Common myeloid progenitor, CD34-positive (primary cell): ENCODE data around the gene MBD1.

Source experiments
- CTCF ChIA-PET: fragments of 350-600 bp; sonication (Branson Sonifier 250); formaldehyde crosslinking; loops from one replicate; lab custom pipeline; 2021; ENCODE audit warnings: antibody characterized with exemption; lab: Charles Lee
- POLR2A ChIA-PET: fragments of 350-600 bp; sonication (Branson Sonifier 250); formaldehyde crosslinking; loops from one replicate; lab custom pipeline; 2021; ENCODE audit warnings: antibody characterized with exemption; lab: Charles Lee
- DNase-seq, 3 donors: peaks; one replicate each; pipeline versions ENCODE4 v3.0.0 to v3.0.0-alpha.2; 2013
- H3K27ac ChIP-seq, 2 experiments: 1 replicate in 1 of 2; 2 replicates in 1 of 2; pipeline ENCODE4 v1.7.0; 2013; ENCODE audit warnings: inconsistent platforms in 2 of 2, low read length in 2 of 2, mild to moderate bottlenecking in 2 of 2, low read depth in 1 of 2, moderate library complexity in 1 of 2; ENCODE audit not compliant: severe bottlenecking in 2 of 2, insufficient read depth in 1 of 2, poor library complexity in 1 of 2
- H3K27me3 ChIP-seq, 5 experiments: replicated peaks in 2 of 5; 1 replicate in 3 of 5; 2 replicates in 2 of 5; pipeline versions ENCODE4 v1.6.1 to v1.7.0; 2013; ENCODE audit warnings: low read length in 4 of 5, mild to moderate bottlenecking in 2 of 5, moderate library complexity in 2 of 5, inconsistent platforms in 1 of 5; ENCODE audit not compliant: insufficient read depth in 5 of 5, control insufficient read depth in 4 of 5
- H3K36me3 ChIP-seq, 4 experiments: 1 replicate in 2 of 4; 2 replicates in 2 of 4; pipeline versions ENCODE4 v1.6.1 to v1.7.0; 2013; ENCODE audit warnings: low read length in 3 of 4, control low read depth in 1 of 4, mild to moderate bottlenecking in 1 of 4; ENCODE audit not compliant: control insufficient read depth in 4 of 4, insufficient read depth in 4 of 4
- H3K4me1 ChIP-seq, 4 experiments: 1 replicate in 3 of 4; 2 replicates in 1 of 4; pipeline versions ENCODE4 v1.6.1 to v1.7.1; 2013; ENCODE audit warnings: low read length in 3 of 4, mild to moderate bottlenecking in 3 of 4, control low read depth in 1 of 4, inconsistent platforms in 1 of 4, moderate library complexity in 1 of 4; ENCODE audit not compliant: control insufficient read depth in 4 of 4, insufficient read depth in 4 of 4; ENCODE audit errors: control extremely low read depth in 1 of 4
- H3K4me3 ChIP-seq, 7 experiments: 1 replicate in 4 of 7; 2 replicates in 3 of 7; pipeline versions ENCODE4 v1.5.1 to v1.7.0; 2013; ENCODE audit warnings: mild to moderate bottlenecking in 7 of 7, low read length in 6 of 7, moderate library complexity in 6 of 7, inconsistent platforms in 2 of 7, low read depth in 2 of 7, control low read depth in 1 of 7; ENCODE audit not compliant: insufficient read depth in 4 of 7, control insufficient read depth in 1 of 7; ENCODE audit errors: extremely low read depth in 1 of 7
- H3K9me3 ChIP-seq, 5 experiments: 1 replicate in 4 of 5; 2 replicates in 1 of 5; pipeline versions ENCODE4 v1.6.1 to v1.7.1; 2013; ENCODE audit warnings: low read length in 4 of 5, mild to moderate bottlenecking in 2 of 5, inconsistent platforms in 1 of 5, low read depth in 1 of 5, moderate library complexity in 1 of 5; ENCODE audit not compliant: control insufficient read depth in 4 of 5, insufficient read depth in 2 of 5; ENCODE audit errors: control extremely low read depth in 1 of 5
- WGBS: methylation state at CpG from one replicate; pipeline ENCODE4 v1.1.5; 2013; ENCODE audit not compliant: insufficient coverage; 5-methylcytosine and 5-hydroxymethylcytosine counted together

MBD1 gene

DNA sequence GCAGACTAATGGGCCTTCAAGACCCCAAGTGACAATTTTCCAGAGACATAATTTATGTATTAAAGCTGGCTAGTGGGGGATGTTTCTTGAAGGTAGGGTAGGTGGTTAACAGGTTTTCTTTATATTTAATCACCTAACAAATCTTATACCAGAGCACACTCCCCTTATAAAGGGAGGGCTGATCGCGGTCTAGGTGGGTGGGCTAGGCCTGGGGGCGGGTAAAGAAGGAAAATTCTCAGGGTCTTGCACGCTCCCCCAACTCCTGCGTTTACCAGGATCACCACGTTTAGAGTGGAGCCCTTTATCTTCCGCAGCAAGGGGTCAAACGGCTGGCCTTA, 26.0 kb upstream of the MBD1 start:
- 5% methylated on average over 4 of the region's 8 CpGs for WGBS
- Histone ChIP-seq H3K36me3 (no peaks in the 10 kb centered on the region), H3K9me3 (peaks cover 0 to 5% (median 3%) of the 10 kb centered on the region in 5 experiments), H3K27me3 (peaks cover 0 to 15% (median 5%) of the 10 kb centered on the region in 5 experiments), H3K4me3 (peak overlapping the region; percentile 36 to 91 (median 67)), H3K27ac (peak overlapping the region in 1 of 2 experiments; percentile 28), H3K4me1 (peaks cover 0 to 14% (median 10%) of the 10 kb centered on the region in 4 experiments)
- ChIA-PET CTCF (interaction anchor here (0.7 to 1.4 kb wide), 2 partner anchors 14 to 39 kb away, joined by 3 to 4 read pairs; no protein-coding TSS in a partner anchor), POLR2A (no interaction called here)
- DNase-seq: no peak

- Histone ChIP-seq H3K4me1 (peaks cover 0 to 14% (median 10%) of the 10 kb centered on the region in 4 experiments), H3K27ac (no peak overlapping the region), H3K27me3 (peaks cover 0 to 17% (median 5%) of the 10 kb centered on the region in 5 experiments), H3K9me3 (peaks cover 0 to 5% (median 3%) of the 10 kb centered on the region in 5 experiments), H3K4me3 (peak overlapping the region in 5 of 7 experiments; percentile 64 to 91 (median 68)), H3K36me3 (no peaks in the 10 kb centered on the region)
- CTCF ChIA-PET: interaction anchor here (0.7 kb wide), 1 partner anchor 39 kb away, joined by 4 read pairs; no protein-coding TSS in a partner anchor
- DNase-seq: no peak
- 90% methylated on average over 7 of the region's 8 CpGs for WGBS
- POLR2A ChIA-PET: no interaction called here
Observed at GRCh38 chr18:50306944-50307343, 25.6 kb upstream of the MBD1 start.

DNA sequence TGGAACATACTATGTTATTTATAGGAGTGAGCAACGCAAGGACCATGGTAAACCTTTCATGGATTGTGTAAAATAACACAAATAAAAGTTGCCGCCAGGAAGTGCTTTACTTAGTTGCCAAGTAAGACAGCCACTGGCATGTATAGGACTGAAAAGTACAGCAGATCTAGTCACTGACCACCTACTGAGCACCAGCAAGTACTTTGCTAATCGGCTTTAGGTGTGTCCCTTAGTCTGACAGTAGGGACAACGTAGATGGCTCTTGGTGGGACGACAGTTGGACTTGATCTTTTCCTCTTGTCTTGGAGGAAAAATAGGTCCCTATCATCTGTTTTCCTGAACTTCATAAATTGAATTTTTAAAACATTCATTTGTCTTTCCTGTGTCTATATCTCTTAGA, 19.8 kb upstream of the MBD1 start:
- H3K4me3 ChIP-seq: no peak overlapping the region
- H3K27me3 ChIP-seq: peaks cover 9 to 50% (median 11%) of the 10 kb centered on the region in 5 experiments
- H3K36me3 ChIP-seq: no peaks in the 10 kb centered on the region
- ChIA-PET CTCF (no interaction called here), POLR2A (no interaction called here)
- WGBS: 56% methylated on average over 5 of the region's 5 CpGs
- H3K9me3 ChIP-seq: peaks cover 4 to 7% (median 5%) of the 10 kb centered on the region in 5 experiments
- no peak overlapping the region for H3K27ac ChIP-seq
- peaks cover 0 to 12% (median 8%) of the 10 kb centered on the region in 4 experiments for H3K4me1 ChIP-seq
- no peak for DNase-seq

DNA sequence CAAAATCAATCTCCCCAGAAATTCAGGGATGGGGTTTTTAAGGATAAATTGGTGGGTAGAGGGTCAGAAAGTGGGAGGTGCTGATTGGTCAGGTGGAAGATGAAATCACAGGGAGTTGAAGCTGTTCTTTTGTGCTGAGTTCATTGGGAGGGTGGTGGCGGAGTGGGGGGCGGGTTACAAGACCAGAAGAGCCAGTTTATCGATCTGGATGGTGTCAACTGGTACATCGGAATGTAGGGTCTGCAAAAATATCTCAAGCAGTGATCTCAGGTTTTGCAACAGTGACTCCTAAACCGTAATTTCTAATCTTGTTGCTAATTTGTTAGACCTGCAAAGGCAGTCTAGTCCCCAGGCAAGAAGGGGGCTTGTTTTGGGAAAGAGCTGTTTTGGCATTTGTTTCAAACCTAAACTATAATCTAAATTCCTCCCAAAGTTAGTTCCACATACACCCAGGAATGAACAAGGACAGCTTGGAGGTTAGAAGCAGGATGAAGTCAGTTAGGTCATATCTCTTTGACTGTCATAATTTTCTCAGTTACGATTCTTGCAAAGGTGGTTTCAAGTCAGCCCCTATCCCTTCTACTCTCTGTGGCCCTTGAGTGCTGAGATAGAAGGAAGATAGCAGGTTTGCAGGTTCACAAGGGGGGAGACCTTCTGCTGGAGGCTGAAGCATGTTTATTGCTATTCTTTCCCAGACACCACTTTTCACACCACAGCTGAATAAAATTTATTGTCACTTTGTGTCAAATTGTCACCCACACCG, 18.5 kb upstream of the MBD1 start:
- H3K27me3 ChIP-seq: peaks cover 5 to 50% (median 11%) of the 10 kb centered on the region in 5 experiments
- H3K4me1 ChIP-seq: peaks cover 0 to 12% (median 8%) of the 10 kb centered on the region in 4 experiments
- no peak overlapping the region for H3K27ac ChIP-seq
- ChIA-PET POLR2A (no interaction called here), CTCF (no interaction called here)
- no peak for DNase-seq
- WGBS: 82% methylated on average over 7 of the region's 7 CpGs
- no peaks in the 10 kb centered on the region for H3K36me3 ChIP-seq
- H3K9me3 ChIP-seq: peaks cover 0 to 4% (median 4%) of the 10 kb centered on the region in 5 experiments
- no peak overlapping the region for H3K4me3 ChIP-seq

GRCh38 chr18:50298443-50299284, 17.3 kb upstream of the MBD1 start:
- no peak overlapping the region for H3K27ac ChIP-seq
- CTCF ChIA-PET: interaction anchor here (1.0 to 1.5 kb wide), 2 partner anchors 10 to 57 kb away, joined by 3 to 4 read pairs; no protein-coding TSS in a partner anchor
- H3K36me3 ChIP-seq: no peaks in the 10 kb centered on the region
- H3K4me3 ChIP-seq: peak overlapping the region in 3 of 7 experiments; percentile 51 to 74 (median 67)
- DNase-seq: no peak
- POLR2A ChIA-PET: no interaction called here
- H3K9me3 ChIP-seq: peaks cover 0 to 4% (median 4%) of the 10 kb centered on the region in 5 experiments
- peaks cover 0 to 12% (median 8%) of the 10 kb centered on the region in 4 experiments for H3K4me1 ChIP-seq
- peaks cover 5 to 47% (median 11%) of the 10 kb centered on the region in 5 experiments for H3K27me3 ChIP-seq
- 33% methylated on average over 39 of the region's 49 CpGs for WGBS

DNA sequence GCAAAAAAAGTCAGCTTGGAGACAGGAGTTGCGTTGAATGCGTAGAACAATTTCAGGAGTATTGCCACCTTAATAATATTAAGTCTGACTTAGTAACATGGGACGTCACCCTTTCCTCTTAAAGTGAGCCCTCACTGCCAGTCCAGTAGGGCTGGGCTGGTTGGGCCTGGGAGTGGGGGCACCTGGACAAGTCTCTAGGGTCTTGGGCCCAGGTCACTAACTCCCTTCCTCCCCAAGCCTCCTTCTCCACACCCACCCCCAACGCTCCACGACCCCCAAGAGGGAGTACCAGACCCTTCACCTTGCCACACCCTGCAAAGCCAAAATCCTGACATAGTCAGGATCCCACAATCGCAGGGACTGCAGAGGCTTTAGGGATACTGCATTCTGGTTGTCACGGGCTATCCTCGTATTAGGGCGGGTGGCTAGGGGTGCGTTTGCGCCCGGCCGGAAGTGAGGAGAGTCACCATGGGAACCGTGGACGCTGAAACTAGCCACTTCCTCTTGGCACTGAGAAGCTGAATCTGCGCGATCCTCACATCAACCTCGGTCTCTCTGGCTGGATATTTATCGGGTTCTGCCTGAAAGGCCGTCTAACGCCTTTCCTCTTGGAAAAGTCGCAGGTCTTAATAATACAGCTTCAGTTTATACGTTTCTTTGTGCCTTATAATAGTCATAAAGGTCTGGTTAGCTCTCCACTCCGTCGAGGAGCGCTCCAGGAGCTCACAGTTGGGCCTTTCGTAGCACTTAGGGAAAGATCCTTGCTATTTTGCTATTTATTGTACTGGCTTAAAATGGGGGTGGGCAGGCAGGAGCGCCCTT, 16.5 kb upstream of the MBD1 start:
- Histone ChIP-seq H3K36me3 (no peaks in the 10 kb centered on the region), H3K27me3 (peaks cover 5 to 40% (median 11%) of the 10 kb centered on the region in 5 experiments), H3K9me3 (peaks cover 0 to 4% (median 4%) of the 10 kb centered on the region in 5 experiments), H3K4me3 (peak overlapping the region; percentile 3 to 74 (median 60)), H3K27ac (no peak overlapping the region), H3K4me1 (peaks cover 0 to 12% (median 8%) of the 10 kb centered on the region in 4 experiments)
- CTCF ChIA-PET: interaction anchor here (0.6 to 1.5 kb wide), 4 partner anchors 10 to 978 kb away, joined by 3 to 4 read pairs (median 4); no protein-coding TSS in a partner anchor
- POLR2A ChIA-PET: no interaction called here
- peak; percentile 84 to 93 (median 92) for DNase-seq
- 13% methylated on average over 21 of the region's 28 CpGs for WGBS
